SK-N-SH (cell line): ENCODE measurements around the gene UPP1. TPM values are rescaled to one million over a fixed set of nuclear protein-coding genes. Genes with fewer than 3 reads are reported as not detected.

Source experiments
- CTCF ChIA-PET: fragments of 300-600, 350-600 bp; formaldehyde crosslinking; extraction: SDS; loops from one replicate; lab custom pipeline; 2021; lab: Yijun Ruan, JAX
- POLR2A ChIA-PET: fragments of 350-600 bp; sonication (Branson Sonifier 250); formaldehyde crosslinking; extraction: SDS; loops from one replicate; lab custom pipeline; 2020; ENCODE audit warnings: antibody characterized with exemption, inconsistent platforms; lab: Yijun Ruan, JAX
- DNase-seq: peaks from one replicate; pipeline ENCODE4 v3.0.0; 2012
- H2AFZ ChIP-seq: fragments of 200-600 bp; sonication (generic); 2 replicates; pipeline ENCODE4 v1.8.1; 2016; ENCODE audit warnings: antibody characterized with exemption, mild to moderate bottlenecking, low read depth
- H3F3A ChIP-seq: fragments of 200-600 bp; sonication (generic); replicated peaks from 2 replicates; pipeline ENCODE3; 2016; ENCODE audit warnings: antibody characterized with exemption, mild to moderate bottlenecking; ENCODE audit not compliant: insufficient read depth
- H3K27ac ChIP-seq, 2 experiments: fragments of 200-500 bp in 1 of 2; fragments of 200-600 bp in 1 of 2; sonication (Bioruptor generic) in 1 of 2; sonication (generic), shearing (Covaris generic) in 1 of 2; 2 replicates each; pipeline versions ENCODE4 v1.5.1 to v1.6.1; 2014 to 2016; ENCODE audit warnings: low read depth in 2 of 2, inconsistent platforms in 1 of 2, low read length in 1 of 2, mild to moderate bottlenecking in 1 of 2, mixed read lengths in 1 of 2
- H3K27me3 ChIP-seq: fragments of 200-600 bp; sonication (generic), shearing (Covaris generic); 2 replicates; pipeline ENCODE4 v1.6.1; 2016; ENCODE audit warnings: mixed run types; ENCODE audit not compliant: insufficient read depth
- H3K36me3 ChIP-seq, 2 experiments: fragments of 200-500 bp in 1 of 2; fragments of 200-600 bp in 1 of 2; sonication (Bioruptor generic) in 1 of 2; sonication (generic) in 1 of 2; replicated peaks in 1 of 2; 2 replicates each; pipeline versions ENCODE3 to v1.5.1; 2014 to 2016; ENCODE audit warnings: low read length in 1 of 2, mild to moderate bottlenecking in 1 of 2; ENCODE audit not compliant: insufficient read depth in 2 of 2, control insufficient read depth in 1 of 2
- H3K4me1 ChIP-seq, 2 experiments: fragments of 200-500 bp in 1 of 2; fragments of 200-600 bp in 1 of 2; sonication (Bioruptor generic) in 1 of 2; sonication (generic), shearing (Covaris generic) in 1 of 2; 2 replicates each; pipeline versions ENCODE4 v1.5.1 to v1.6.1; 2014 to 2016; ENCODE audit warnings: low read depth in 1 of 2, low read length in 1 of 2, mixed run types in 1 of 2; ENCODE audit not compliant: insufficient read depth in 2 of 2, control insufficient read depth in 1 of 2
- H3K4me2 ChIP-seq: fragments of 200-600 bp; sonication (generic), shearing (Covaris generic); 2 replicates; pipeline ENCODE4 v1.6.1; 2017; ENCODE audit warnings: mixed run types
- H3K4me3 ChIP-seq, 2 experiments: fragments of 200-500 bp in 1 of 2; fragments of 200-600 bp in 1 of 2; sonication (Bioruptor generic) in 1 of 2; sonication (generic), shearing (Covaris generic) in 1 of 2; 2 replicates each; pipeline versions ENCODE4 v1.5.1 to v1.8.1; 2014 to 2016; ENCODE audit warnings: low read depth in 2 of 2, inconsistent platforms in 1 of 2, low read length in 1 of 2, mild to moderate bottlenecking in 1 of 2, mixed read lengths in 1 of 2, moderate library complexity in 1 of 2
- H3K79me2 ChIP-seq: fragments of 200-600 bp; sonication (generic); 2 replicates; pipeline ENCODE4 v1.8.1; 2017; ENCODE audit warnings: mild to moderate bottlenecking; ENCODE audit not compliant: insufficient read depth
- H3K9ac ChIP-seq: fragments of 200-600 bp; sonication (generic); 2 replicates; pipeline ENCODE4 v1.6.1; 2017; ENCODE audit warnings: mixed run types
- H3K9me2 ChIP-seq: fragments of 200-600 bp; sonication (generic); 2 replicates; pipeline ENCODE4 v1.6.1; 2017; ENCODE audit warnings: mixed run types
- H3K9me3 ChIP-seq: fragments of 200-600 bp; sonication (generic); 2 replicates; pipeline ENCODE4 v1.6.1; 2017; ENCODE audit warnings: mixed run types, mild to moderate bottlenecking, moderate library complexity
- H4K20me1 ChIP-seq: fragments of 200-600 bp; sonication (generic); 2 replicates; pipeline ENCODE4 v1.6.1; 2017; ENCODE audit warnings: mild to moderate bottlenecking, mixed run types; ENCODE audit not compliant: insufficient read depth
- CHD2 ChIP-seq: fragments of 150-350 bp; IDR thresholded peaks from 2 replicates; pipeline ENCODE4 v1.6.1; 2018; ENCODE audit warnings: low read length; ENCODE audit not compliant: partially characterized antibody
- CTCF ChIP-seq: fragments of 200-600 bp; sonication (generic); IDR thresholded peaks from 2 replicates; pipeline ENCODE4 v1.6.1; 2017; ENCODE audit warnings: antibody characterized with exemption, mild to moderate bottlenecking, moderate library complexity
- EZH2phosphoT487 ChIP-seq: fragments of 200-600 bp; sonication (generic); IDR thresholded peaks from 2 replicates; pipeline ENCODE4 v1.6.1; 2017; ENCODE audit warnings: low read depth, mixed run types, mild to moderate bottlenecking, antibody characterized with exemption, moderate library complexity, borderline replicate concordance
- FOXJ3 ChIP-seq: sonication (generic); formaldehyde crosslinking; IDR thresholded peaks from 2 replicates; pipeline ENCODE4 v1.5.1; 2020; ENCODE audit warnings: mild to moderate bottlenecking, missing genetic modification reagents
- GATA2 ChIP-seq: sonication (generic); formaldehyde crosslinking; IDR thresholded peaks from 2 replicates; pipeline ENCODE4 v1.5.0; 2020; ENCODE audit warnings: mild to moderate bottlenecking, missing genetic modification reagents
- JUND ChIP-seq: IDR thresholded peaks from 2 replicates; pipeline ENCODE4 v1.4.0; 2012
- MEF2A ChIP-seq: IDR thresholded peaks from 2 replicates; pipeline ENCODE4 v1.4.0; 2012; ENCODE audit warnings: low read depth, borderline replicate concordance
- MXI1 ChIP-seq: IDR thresholded peaks from 2 replicates; pipeline ENCODE4 v1.6.1; 2012; ENCODE audit warnings: mild to moderate bottlenecking, low read depth, low read length, improper control_type of control experiment
- NRF1 ChIP-seq: IDR thresholded peaks from 2 replicates; pipeline ENCODE4 v1.6.1; 2012; ENCODE audit warnings: low read depth, mild to moderate bottlenecking, low read length
- PBX3 ChIP-seq: IDR thresholded peaks from 2 replicates; pipeline ENCODE4; 2012
- RFX5 ChIP-seq: IDR thresholded peaks from 2 replicates; pipeline ENCODE4 v1.6.1; 2012; ENCODE audit warnings: mild to moderate bottlenecking, improper control_type of control experiment, low read length
- RXRA ChIP-seq: IDR thresholded peaks from 2 replicates; pipeline ENCODE4 v1.4.0; 2012; ENCODE audit warnings: low read depth, mild to moderate bottlenecking, borderline replicate concordance
- TAF1 ChIP-seq: IDR thresholded peaks from 2 replicates; pipeline ENCODE4 v1.6.1; 2012; ENCODE audit warnings: low read depth, mild to moderate bottlenecking, low read length, moderate library complexity, borderline replicate concordance
- TEAD4 ChIP-seq: IDR thresholded peaks from 2 replicates; pipeline ENCODE4 v1.4.0; 2012; ENCODE audit warnings: mild to moderate bottlenecking, borderline replicate concordance; ENCODE audit not compliant: insufficient read depth
- WGBS: methylation state at CpG from one replicate; pipeline ENCODE4 v1.1.6; 2017; ENCODE audit warnings: low lambda C conversion rate; 5-methylcytosine and 5-hydroxymethylcytosine counted together
- polyA plus RNA-seq, 3 experiments: library from polyadenylated mRNA; depleted of rRNA; stranded (reverse); fragments of >200 nt; gene quantifications; 2 replicates each; pipeline ENCODE4 v1.2.3, GENCODE V29; 2012
- TF ChIP-seq, protein P1 (sequence below): fragments of 150-350 bp; IDR thresholded peaks from 2 replicates; pipeline ENCODE4 v1.6.1; 2017; ENCODE audit warnings: antibody characterized with exemption, low read length, low read depth, borderline replicate concordance
- TF ChIP-seq, protein P2 (sequence below): fragments of 150-350 bp; IDR thresholded peaks from 2 replicates; pipeline ENCODE4 v1.6.1; 2016; ENCODE audit warnings: mild to moderate bottlenecking, low read depth, low read length
- TF ChIP-seq, protein P3 (sequence below): IDR thresholded peaks from 2 replicates; pipeline ENCODE4 v1.4.0; 2012; ENCODE audit warnings: low read depth

Gene UPP1
- polyA plus RNA-seq, 1 of the 3 experiments (the other 2 are of a cell fraction): 56.9 TPM

- peaks cover 35% of the 10 kb centered on the region for H3F3A ChIP-seq
- H3K36me3 ChIP-seq: peaks cover 2 to 10% of the 10 kb centered on the region in 2 experiments
- CTCF ChIA-PET: interaction anchor here (1.0 to 8.4 kb wide), 3 partner anchors 9 to 141 kb away, joined by 3 to 63 read pairs (median 3); no protein-coding TSS in a partner anchor
- H3K9me2 ChIP-seq: no peaks in the 10 kb centered on the region
- peak overlapping the region in 1 of 2 experiments; percentile 100; a peak in 2 of 4 replicates for H3K27ac ChIP-seq
- no peaks in the 10 kb centered on the region for H3K9me3 ChIP-seq
- no peak overlapping the region for H2AFZ ChIP-seq
- no peak for DNase-seq
- H3K9ac ChIP-seq: peak overlapping the region; percentile 59; the same call in 1 of the 2 replicates
- H3K79me2 ChIP-seq: peaks cover 17% of the 10 kb centered on the region
- POLR2A ChIA-PET: interaction anchor here (0.6 kb wide), 1 partner anchor 360 kb away, joined by 3 read pairs; no protein-coding TSS in a partner anchor
- H4K20me1 ChIP-seq: no peaks in the 10 kb centered on the region
- H3K4me3 ChIP-seq: no peak overlapping the region
- peaks cover 20 to 42% of the 10 kb centered on the region in 2 experiments for H3K4me1 ChIP-seq
- TF ChIP-seq TEAD4 (no peak), MXI1 (no peak), RXRA (no peak), NRF1 (no peak), FOXJ3 (CRISPR knock-in tag) (no peak), EZH2phosphoT487 (no peak), TAF1 (no peak), MEF2A (no peak), GATA2 (CRISPR knock-in tag) (no peak), PBX3 (no peak), CHD2 (no peak), RFX5 (no peak)
- TF ChIP-seq, protein P1, sequence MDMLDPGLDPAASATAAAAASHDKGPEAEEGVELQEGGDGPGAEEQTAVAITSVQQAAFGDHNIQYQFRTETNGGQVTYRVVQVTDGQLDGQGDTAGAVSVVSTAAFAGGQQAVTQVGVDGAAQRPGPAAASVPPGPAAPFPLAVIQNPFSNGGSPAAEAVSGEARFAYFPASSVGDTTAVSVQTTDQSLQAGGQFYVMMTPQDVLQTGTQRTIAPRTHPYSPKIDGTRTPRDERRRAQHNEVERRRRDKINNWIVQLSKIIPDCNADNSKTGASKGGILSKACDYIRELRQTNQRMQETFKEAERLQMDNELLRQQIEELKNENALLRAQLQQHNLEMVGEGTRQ: no peak
- no peaks in the 10 kb centered on the region for H3K27me3 ChIP-seq
- H3K4me2 ChIP-seq: peak overlapping the region; percentile 97
- 89% methylated on average over 1 of the region's 1 CpG for WGBS
These were observed 3.1 kb upstream of the UPP1 start for GRCh38 chr7:48085942-48086341.

- TF ChIP-seq, protein P2, sequence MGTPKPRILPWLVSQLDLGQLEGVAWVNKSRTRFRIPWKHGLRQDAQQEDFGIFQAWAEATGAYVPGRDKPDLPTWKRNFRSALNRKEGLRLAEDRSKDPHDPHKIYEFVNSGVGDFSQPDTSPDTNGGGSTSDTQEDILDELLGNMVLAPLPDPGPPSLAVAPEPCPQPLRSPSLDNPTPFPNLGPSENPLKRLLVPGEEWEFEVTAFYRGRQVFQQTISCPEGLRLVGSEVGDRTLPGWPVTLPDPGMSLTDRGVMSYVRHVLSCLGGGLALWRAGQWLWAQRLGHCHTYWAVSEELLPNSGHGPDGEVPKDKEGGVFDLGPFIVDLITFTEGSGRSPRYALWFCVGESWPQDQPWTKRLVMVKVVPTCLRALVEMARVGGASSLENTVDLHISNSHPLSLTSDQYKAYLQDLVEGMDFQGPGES: no peak
- TF ChIP-seq, protein P3, sequence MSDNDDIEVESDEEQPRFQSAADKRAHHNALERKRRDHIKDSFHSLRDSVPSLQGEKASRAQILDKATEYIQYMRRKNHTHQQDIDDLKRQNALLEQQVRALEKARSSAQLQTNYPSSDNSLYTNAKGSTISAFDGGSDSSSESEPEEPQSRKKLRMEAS: 0 out of 2 replicates have a peak, but pooled peaks have one; percentile 35
- TF ChIP-seq MXI1: no peak
- TF ChIP-seq JUND: 0 out of 2 replicates have a peak, but pooled peaks have one; percentile 15
- TF ChIP-seq CTCF: peak; percentile 22; the same call in 1 of the 2 replicates
- TF ChIP-seq, all 33 proteins: peak for 3
- Histone ChIP-seq H2AFZ (peak overlapping the region; percentile 52; the same call in 1 of the 2 replicates), H3K9ac (peak overlapping the region; percentile 96; the same call in 1 of the 2 replicates), H3K79me2 (peaks cover 28% of the 10 kb centered on the region), H3F3A (peaks cover 35% of the 10 kb centered on the region), H3K4me3 (peak overlapping the region in 1 of 2 experiments; percentile 19; a peak in 1 of 4 replicates), H4K20me1 (no peaks in the 10 kb centered on the region), H3K4me2 (peak overlapping the region; percentile 97), H3K27me3 (no peaks in the 10 kb centered on the region), H3K27ac (peak overlapping the region in 1 of 2 experiments; percentile 100; a peak in 3 of 4 replicates), H3K36me3 (peaks cover 11 to 24% of the 10 kb centered on the region in 2 experiments), H3K9me3 (no peaks in the 10 kb centered on the region), H3K4me1 (peaks cover 20 to 42% of the 10 kb centered on the region in 2 experiments), H3K9me2 (no peaks in the 10 kb centered on the region)
- CTCF ChIA-PET: interaction anchor here (0.7 to 8.4 kb wide), 3 partner anchors 15 to 65 kb away, joined by 3 to 63 read pairs (median 4); no protein-coding TSS in a partner anchor
- DNase-seq: no peak
- WGBS: 80% methylated on average over 7 of the region's 7 CpGs
- POLR2A ChIA-PET: no interaction called here
These were observed 1.7 kb upstream of the UPP1 start for GRCh38 chr7:48087349-48087748.
